Measurements from ENCODE around the gene ZNF780A.

DNA sequence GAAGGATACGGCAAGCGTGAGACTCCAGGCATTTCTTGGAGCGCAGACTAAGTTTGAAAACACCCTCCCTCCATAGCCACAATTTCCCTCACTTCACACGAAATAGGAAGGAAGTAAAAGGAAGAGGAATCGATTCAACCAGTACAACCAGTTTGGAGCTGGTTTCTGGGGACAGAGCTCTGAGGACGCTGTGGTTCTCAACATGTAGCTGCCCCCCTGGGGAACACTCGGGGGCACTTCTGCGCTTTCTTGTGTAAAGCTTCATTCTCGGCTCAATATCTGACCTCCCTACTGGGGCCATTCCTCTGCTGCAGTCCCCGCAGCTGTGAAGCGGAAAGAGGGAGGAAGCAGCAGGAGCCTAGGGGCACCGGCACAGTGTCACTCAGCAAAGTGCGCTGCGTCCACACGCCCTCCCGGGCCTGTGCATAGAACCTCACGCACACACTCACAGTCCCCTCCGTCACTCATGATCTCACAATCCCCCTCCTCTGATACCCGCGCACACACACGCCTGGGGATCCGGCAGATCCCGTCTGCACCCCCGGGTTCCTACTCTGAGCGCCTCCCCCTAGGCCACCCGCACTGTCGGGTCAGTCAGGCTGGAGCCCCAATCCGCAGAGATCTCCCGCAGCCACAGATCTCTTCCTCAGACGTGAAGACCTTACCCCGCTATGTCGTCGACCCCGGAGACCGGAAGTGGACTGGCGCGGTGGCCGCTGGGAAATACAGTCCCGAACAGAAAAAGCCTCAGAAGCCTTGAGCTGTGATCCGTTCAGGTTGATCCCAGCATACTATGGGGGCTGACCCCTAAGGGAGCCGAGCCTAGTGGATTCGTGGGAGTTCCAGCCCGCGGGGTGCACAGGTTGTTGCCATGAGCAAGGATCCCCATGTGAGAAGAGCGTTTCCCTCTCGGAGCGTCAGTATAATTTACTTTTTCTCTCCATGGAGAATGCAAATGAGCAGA is at the start of gene ZNF780A:
- TF ChIP-seq, protein P1, sequence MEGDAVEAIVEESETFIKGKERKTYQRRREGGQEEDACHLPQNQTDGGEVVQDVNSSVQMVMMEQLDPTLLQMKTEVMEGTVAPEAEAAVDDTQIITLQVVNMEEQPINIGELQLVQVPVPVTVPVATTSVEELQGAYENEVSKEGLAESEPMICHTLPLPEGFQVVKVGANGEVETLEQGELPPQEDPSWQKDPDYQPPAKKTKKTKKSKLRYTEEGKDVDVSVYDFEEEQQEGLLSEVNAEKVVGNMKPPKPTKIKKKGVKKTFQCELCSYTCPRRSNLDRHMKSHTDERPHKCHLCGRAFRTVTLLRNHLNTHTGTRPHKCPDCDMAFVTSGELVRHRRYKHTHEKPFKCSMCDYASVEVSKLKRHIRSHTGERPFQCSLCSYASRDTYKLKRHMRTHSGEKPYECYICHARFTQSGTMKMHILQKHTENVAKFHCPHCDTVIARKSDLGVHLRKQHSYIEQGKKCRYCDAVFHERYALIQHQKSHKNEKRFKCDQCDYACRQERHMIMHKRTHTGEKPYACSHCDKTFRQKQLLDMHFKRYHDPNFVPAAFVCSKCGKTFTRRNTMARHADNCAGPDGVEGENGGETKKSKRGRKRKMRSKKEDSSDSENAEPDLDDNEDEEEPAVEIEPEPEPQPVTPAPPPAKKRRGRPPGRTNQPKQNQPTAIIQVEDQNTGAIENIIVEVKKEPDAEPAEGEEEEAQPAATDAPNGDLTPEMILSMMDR (IDR thresholded peaks at IDR 0.05; ENCODE audit: low read depth, low read length): no peak
- no peak for TF ChIP-seq EZH2phosphoT487 (IDR thresholded peaks at IDR 0.05; ENCODE audit: low read depth)

Data from OCI-LY3 (cell line).